ENCODE measurements around the gene LOXL1. TPM values are rescaled to one million over a fixed set of nuclear protein-coding genes. Genes with fewer than 3 reads are reported as not detected.

Gene LOXL1, protein sequence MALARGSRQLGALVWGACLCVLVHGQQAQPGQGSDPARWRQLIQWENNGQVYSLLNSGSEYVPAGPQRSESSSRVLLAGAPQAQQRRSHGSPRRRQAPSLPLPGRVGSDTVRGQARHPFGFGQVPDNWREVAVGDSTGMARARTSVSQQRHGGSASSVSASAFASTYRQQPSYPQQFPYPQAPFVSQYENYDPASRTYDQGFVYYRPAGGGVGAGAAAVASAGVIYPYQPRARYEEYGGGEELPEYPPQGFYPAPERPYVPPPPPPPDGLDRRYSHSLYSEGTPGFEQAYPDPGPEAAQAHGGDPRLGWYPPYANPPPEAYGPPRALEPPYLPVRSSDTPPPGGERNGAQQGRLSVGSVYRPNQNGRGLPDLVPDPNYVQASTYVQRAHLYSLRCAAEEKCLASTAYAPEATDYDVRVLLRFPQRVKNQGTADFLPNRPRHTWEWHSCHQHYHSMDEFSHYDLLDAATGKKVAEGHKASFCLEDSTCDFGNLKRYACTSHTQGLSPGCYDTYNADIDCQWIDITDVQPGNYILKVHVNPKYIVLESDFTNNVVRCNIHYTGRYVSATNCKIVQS
- total RNA-seq (10 to 100 TPM in 3 of 4 donors, 1 to 10 TPM in 1; 7.6 to 27.7 (median 14.6) TPM), polyA plus RNA-seq (1 to 10 TPM in 2 of 3 donors, not detected in 1; 3.0 to 7.4 TPM)

DNA sequence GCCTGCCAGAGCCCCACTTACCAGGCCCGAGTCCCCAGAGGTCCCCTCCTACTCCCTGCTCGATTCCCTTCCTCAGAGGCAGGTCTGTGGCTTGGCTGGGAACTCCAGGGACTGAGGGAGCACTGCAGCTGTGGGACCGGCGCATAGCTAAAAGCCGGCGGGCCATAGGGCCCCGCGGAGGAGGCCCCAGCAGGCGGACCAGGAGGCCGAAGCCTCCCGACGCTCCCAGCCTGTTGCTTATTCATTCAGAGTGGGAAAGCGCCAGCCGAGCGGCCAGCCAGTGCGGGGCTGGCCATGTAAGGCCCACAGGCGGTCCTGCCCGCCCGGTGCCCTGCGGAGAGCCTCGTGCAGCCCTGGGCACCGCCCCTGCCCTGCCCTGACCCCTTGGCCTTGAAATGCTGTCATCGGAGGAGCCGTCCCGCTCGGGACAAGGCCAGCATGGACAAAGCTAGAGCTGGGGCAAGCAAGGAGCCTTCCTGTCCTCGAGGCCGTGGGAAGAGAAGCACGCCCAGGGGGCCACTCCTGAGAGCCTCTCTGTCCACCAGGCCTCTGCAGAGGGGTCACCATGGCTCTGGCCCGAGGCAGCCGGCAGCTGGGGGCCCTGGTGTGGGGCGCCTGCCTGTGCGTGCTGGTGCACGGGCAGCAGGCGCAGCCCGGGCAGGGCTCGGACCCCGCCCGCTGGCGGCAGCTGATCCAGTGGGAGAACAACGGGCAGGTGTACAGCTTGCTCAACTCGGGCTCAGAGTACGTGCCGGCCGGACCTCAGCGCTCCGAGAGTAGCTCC lies at the start of gene LOXL1:
Gene LOXL1, plus strand, starts transcription at position 244 of the 784 bp plus-strand sequence. Its CDS starts 322 bp downstream, at position 566.
- H3K27me3 ChIP-seq, result no peaks in the 10 kb centered on the region
- no peaks in the 10 kb centered on the region for H3K36me3 ChIP-seq
- TF ChIP-seq EP300 (IDR thresholded peaks at IDR 0.05) (peak in 1 of 4 donors; percentile 17), CTCF (IDR thresholded peaks at IDR 0.05) (no peak), POLR2A (IDR thresholded peaks at IDR 0.05) (peak; percentile 44 to 70), POLR2AphosphoS5 (IDR thresholded peaks at IDR 0.05) (peak; percentile 78 to 91 (median 85))
- H3K9me3 ChIP-seq, result no peaks in the 10 kb centered on the region
- peak; percentile 90 for DNase-seq
- H3K4me1 ChIP-seq, result peaks cover 0 to 97% (median 88%) of the 10 kb centered on the region in 4 donors
- peak within 1 kb of the TSS; percentile 42 to 74 (median 68) for H3K4me3 ChIP-seq
- intact Hi-C loops (cut with DNase I), result no loop called here
- 6 to 20% methylated on average over 47 of the region's 47 CpGs for WGBS, 2 donors
- H3K27ac ChIP-seq, result peak within 1 kb of the TSS; percentile 93 to 97 (median 96)

- Histone ChIP-seq H3K4me1 (no peaks in the 10 kb centered on the region), H3K27ac (no peak overlapping the region), H3K9me3 (no peaks in the 10 kb centered on the region), H3K27me3 (peaks cover 0 to 11% (median 0%) of the 10 kb centered on the region in 3 donors), H3K36me3 (no peaks in the 10 kb centered on the region), H3K4me3 (no peak overlapping the region)
- DNase-seq, result no peak
- intact Hi-C loops (cut with DNase I), result no loop called here
- TF ChIP-seq POLR2AphosphoS5 (IDR thresholded peaks at IDR 0.05) (no peak), CTCF (IDR thresholded peaks at IDR 0.05) (no peak), POLR2A (IDR thresholded peaks at IDR 0.05) (no peak), EP300 (IDR thresholded peaks at IDR 0.05) (no peak)
- 56 to 68% methylated on average over 3 of the region's 3 CpGs for WGBS, 2 donors
Observed at GRCh38 chr15:73879426-73879825, 46.8 kb upstream of the LOXL1 start.

DNA sequence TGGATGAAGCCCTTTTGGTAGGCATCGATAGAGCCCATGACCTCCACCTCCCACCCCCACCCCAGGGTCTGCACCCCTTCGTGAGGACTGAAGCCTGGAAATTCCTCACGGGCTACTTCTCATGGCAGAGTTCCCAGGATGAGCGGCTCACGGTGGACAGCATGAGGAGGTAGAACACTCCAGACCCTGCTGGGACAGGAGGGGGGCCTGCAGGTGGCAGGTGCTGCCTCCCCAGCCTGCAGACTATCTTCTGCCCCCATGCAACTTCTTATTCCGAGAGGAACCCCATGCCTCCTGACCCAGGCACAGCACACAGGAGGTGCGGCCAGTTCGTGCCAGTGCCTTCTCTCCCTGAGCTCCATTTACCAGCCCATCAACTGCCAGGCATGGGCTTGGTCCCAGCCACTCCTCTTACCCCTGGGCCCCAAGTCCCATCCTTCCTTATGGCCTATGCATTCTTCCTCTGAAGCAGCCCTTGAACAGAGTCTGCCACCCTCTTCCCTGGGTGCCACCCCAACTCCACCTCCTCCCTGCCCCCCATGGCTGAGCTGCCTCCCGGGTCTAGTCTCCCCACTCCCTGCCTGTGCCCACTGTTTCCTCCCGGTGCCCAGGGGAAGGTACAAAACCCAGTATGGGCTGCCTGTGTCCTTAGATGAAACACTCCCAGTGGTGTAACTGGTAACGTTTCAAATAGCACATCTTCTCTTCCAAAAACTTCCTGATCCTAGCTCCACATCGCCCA lies 44.5 kb upstream of the LOXL1 start:
- no peaks in the 10 kb centered on the region for H3K4me1 ChIP-seq
- H3K4me3 ChIP-seq, result no peak overlapping the region
- H3K36me3 ChIP-seq, result no peaks in the 10 kb centered on the region
- no peaks in the 10 kb centered on the region for H3K9me3 ChIP-seq
- no peak for DNase-seq
- peaks cover 0 to 7% (median 0%) of the 10 kb centered on the region in 3 donors for H3K27me3 ChIP-seq
- no peak overlapping the region for H3K27ac ChIP-seq
- intact Hi-C loops (cut with DNase I), result no loop called here
- 75 to 80% methylated on average over 12 of the region's 12 CpGs for WGBS, 2 donors
- no peak for TF ChIP-seq POLR2A (IDR thresholded peaks at IDR 0.05)
- no peak for TF ChIP-seq POLR2AphosphoS5 (IDR thresholded peaks at IDR 0.05)
- TF ChIP-seq EP300 (IDR thresholded peaks at IDR 0.05), result no peak
- TF ChIP-seq CTCF (IDR thresholded peaks at IDR 0.05), result no peak

GRCh38 chr15:73882761-73883419 lies 43.4 kb upstream of the LOXL1 start:
- H3K36me3 ChIP-seq, result no peaks in the 10 kb centered on the region
- no peak overlapping the region for H3K4me3 ChIP-seq
- intact Hi-C loops (cut with DNase I), result no loop called here
- TF ChIP-seq POLR2AphosphoS5 (IDR thresholded peaks at IDR 0.05) (no peak), POLR2A (IDR thresholded peaks at IDR 0.05) (no peak), EP300 (IDR thresholded peaks at IDR 0.05) (no peak), CTCF (IDR thresholded peaks at IDR 0.05) (no peak)
- no peak overlapping the region for H3K27ac ChIP-seq
- no peaks in the 10 kb centered on the region for H3K9me3 ChIP-seq
- H3K27me3 ChIP-seq, result peaks cover 0 to 5% (median 0%) of the 10 kb centered on the region in 3 donors
- WGBS, 2 donors, result 84 to 88% methylated on average over 10 of the region's 10 CpGs
- no peaks in the 10 kb centered on the region for H3K4me1 ChIP-seq
- no peak for DNase-seq

All from sigmoid colon (tissue), 7 donors.